GM21360 (cell line): ENCODE measurements around the gene RPL6.

Experiments used
- ATAC-seq: cut with Tn5 transposase; IDR thresholded peaks from one replicate; pipeline ENCODE4 v1.9.1; 2021; ENCODE audit warnings: mild to moderate bottlenecking, moderate library complexity; ENCODE audit not compliant: unreplicated experiment

The RPL6 gene

GRCh38 chr12:112380663-112381405, 28.6 kb downstream of the RPL6 start:
- no peak for ATAC-seq

- no peak for ATAC-seq
Observed at GRCh38 chr12:112375105-112375504, 34.3 kb downstream of the RPL6 start.

GRCh38 chr12:112374166-112374740, 35.2 kb downstream of the RPL6 start:
- ATAC-seq = no peak

- ATAC-seq = no peak
Observed at GRCh38 chr12:112370868-112371510, 38.4 kb downstream of the RPL6 start.

- no peak for ATAC-seq
Observed at GRCh38 chr12:112370199-112370598, 39.2 kb downstream of the RPL6 start.

- no peak for ATAC-seq
Observed at GRCh38 chr12:112368856-112369255, 40.5 kb downstream of the RPL6 start.

- no peak for ATAC-seq
Observed at GRCh38 chr12:112367965-112368364, 41.4 kb downstream of the RPL6 start.

GRCh38 chr12:112362310-112362709, 47.1 kb downstream of the RPL6 start:
- ATAC-seq = no peak

GRCh38 chr12:112361271-112361670, 48.1 kb downstream of the RPL6 start:
- ATAC-seq = no peak

GRCh38 chr12:112359290-112359689, 50.1 kb downstream of the RPL6 start:
- no peak for ATAC-seq

GRCh38 chr12:112357214-112357613, 52.2 kb downstream of the RPL6 start:
- ATAC-seq = no peak
